Measurements from ENCODE around the gene PLA2G4B.
A peak's percentile ranks its signal among the peaks of the same experiment; 100 is the strongest.

Gene PLA2G4B

GRCh38 chr15:41809121-41809520 is 29.5 kb upstream of the PLA2G4B start:
- DNase-seq: no peak

GRCh38 chr15:41809526-41810220 is 29.0 kb upstream of the PLA2G4B start:
- DNase-seq: no peak

DNA sequence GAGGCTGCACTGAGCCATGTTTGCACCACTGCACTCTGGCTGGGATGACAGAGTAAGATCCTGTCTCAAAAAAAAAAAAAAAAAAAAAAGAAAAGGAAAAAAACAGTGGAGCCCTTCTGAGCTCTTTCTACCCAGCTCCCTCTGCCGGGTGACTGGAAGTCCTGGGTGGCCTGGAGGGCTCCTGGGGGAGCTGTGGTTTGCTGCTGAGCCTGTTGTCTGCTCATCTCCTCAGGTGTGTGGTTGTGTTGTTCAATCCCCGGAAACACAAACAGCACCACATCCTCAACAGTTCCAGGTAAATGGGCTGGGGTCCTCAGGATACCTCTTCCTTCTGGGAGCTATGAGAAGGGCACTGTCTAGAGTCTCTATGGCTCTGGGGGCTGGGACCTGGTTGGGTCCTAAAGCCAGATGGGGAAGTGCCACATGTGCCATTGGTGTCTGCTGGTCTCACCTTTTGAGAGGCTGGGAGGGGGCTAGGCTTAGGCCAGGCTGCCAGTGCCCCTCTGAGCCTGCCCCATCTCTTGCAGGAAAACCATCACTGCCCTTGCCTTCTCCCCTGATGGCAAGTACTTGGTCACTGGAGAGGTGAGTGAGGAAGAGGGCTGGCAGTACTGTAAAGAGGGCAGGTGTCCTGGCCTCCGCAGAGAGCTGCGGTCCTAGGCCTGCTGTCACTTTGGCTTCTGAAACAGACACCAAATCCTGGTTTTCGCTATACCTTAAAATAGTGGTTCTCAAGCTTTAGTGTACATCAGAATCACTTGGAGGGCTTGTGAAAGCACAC is 27.8 kb upstream of the PLA2G4B start:
- DNase-seq: no peak

GRCh38 chr15:41811432-41812195 is 27.0 kb upstream of the PLA2G4B start:
- DNase-seq: peak; percentile 41

GRCh38 chr15:41812820-41813375 is 25.7 kb upstream of the PLA2G4B start:
- DNase-seq: no peak

GRCh38 chr15:41813426-41813825 is 25.2 kb upstream of the PLA2G4B start:
- no peak for DNase-seq

DNA sequence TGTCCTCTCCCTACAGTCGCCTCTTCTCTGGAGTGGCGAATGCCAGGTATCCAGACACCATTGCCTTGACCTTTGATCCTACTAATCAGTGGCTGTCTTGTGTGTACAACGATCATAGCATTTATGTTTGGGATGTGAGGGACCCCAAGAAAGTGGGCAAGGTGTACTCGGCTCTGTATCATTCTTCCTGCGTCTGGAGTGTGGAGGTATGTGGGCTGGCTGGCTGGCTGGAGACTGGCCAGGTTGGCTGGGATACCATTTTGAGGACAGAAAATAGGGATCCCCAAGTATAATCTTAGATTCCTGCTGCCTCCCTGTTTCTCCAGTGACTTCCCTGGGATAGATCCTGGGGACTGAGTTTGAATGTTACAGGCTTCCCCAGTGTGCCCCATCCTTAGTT is 24.1 kb upstream of the PLA2G4B start:
- no peak for DNase-seq

DNA sequence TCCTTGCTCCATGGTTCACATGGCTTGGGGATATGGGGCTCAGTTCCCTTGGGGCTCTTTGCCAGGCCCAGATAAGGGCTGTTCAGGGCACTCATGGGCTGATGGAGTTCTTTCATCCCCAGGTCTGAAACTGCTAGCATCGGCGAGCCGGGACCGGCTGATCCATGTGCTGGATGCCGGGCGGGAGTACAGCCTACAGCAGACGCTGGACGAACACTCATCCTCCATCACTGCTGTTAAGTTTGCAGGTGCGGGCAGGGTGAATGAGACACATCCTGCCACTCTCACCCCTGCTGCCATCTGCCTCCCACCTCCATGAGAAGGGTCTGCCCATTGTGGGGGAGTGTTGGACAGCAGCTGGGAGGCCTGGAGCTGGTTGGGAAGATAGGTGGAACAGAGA is 21.9 kb upstream of the PLA2G4B start:
- no peak for DNase-seq

DNA sequence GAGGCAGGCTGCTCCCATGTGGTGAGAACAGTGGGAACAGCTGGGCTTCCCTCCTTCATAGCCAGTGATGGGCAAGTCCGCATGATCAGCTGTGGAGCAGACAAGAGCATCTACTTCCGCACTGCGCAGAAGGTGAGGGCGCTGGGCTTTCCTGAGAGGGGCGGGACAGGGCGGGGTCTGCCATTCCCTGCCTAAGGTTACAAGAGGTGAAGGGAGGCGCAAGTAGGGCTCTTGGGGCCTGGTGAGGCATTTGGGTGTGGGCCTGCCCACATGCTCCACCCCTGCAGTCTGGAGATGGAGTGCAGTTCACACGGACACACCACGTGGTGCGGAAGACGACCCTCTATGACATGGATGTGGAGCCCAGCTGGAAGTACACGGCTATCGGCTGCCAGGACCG is 21.3 kb upstream of the PLA2G4B start:
- no peak for DNase-seq

- DNase-seq: no peak
These were observed 20.9 kb upstream of the PLA2G4B start for GRCh38 chr15:41817781-41818180.

DNA sequence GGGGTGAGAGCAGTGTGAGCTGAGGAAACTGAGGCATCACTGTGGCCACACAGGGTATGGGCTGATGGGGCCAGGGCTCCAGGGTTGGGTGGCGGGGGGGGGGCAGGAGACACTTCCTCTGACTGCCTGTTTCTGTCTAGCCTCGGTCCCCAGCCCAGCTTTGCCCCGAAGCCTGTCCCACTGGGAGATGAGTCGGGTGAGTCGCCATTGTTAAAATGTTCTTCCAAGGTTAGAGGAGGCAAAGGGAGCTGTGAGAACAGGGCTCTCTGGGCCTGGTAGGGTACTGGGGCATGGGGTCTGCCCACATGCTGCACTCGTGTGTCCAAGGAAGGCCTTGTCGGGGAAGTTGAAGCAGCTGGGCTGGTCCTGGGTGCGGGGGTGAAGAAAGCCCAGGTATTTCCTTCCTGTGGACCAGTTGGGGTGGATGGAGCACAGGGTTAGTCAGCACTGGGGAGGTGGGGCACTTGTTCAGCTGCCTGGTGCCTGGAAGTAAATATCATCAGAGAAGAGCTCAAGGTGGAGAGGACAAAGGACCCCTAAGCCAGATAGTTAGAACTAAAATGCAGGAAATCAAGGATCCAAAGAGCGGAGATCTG is 19.1 kb upstream of the PLA2G4B start:
- no peak for DNase-seq

- no peak for DNase-seq
These were observed 17.7 kb upstream of the PLA2G4B start for GRCh38 chr15:41820791-41821423.

DNA sequence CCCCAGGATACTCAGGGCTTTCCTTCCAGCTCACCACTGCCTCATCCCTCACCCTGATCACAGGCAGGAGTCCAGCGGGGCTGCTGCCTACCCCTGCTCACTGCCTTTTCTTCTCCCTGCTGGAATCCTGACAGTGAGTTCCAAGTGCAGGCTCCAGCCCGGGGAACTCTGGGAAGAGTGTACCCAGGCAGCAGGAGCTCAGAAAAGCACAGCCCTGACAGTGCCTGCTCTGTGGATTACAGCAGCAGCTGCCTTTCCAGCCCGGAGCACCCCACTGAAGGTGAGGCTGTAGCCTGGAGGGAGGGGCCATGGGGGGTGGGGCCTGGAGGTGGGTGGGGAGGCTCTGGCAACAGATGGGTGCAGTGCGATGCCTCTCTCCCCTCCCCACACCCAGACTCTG is 16.8 kb upstream of the PLA2G4B start:
- DNase-seq: no peak

DNA sequence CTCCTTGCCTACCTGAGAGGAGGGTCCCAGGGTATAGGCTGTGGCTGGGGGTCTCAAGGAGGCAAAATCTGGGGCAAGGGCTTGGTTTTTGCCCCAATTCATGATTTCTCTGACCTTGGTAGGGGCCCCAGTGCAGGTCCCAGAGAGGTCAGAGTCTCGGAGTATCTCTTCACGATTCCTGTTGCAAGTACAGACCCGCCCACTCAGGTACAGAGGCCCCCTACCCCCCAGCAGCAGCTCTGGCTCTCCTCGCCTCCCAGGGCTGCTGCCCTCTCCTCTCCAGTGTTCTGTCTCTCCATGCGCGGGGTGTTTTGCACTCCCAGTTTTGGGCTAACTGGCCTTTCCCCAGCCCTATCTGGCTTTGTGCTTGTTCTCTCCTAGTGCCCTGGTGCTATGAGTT is 16.2 kb upstream of the PLA2G4B start:
- no peak for DNase-seq

DNA sequence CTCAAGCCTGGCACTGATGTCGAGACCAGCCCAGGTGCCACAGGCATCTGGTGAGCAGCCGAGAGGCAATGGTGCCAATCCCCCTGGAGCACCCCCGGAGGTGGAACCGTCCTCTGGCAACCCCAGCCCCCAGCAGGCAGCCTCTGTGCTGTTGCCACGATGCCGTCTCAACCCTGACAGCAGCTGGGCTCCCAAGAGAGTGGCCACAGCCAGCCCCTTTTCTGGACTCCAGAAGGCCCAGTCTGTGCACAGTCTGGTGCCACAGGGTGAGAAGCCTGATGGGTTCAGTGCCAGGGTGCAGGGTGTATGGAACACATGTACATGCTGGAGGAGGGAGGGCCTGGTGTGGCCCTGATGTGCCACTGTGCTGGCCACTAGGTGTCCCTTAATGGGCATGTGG is 15.7 kb upstream of the PLA2G4B start:
- no peak for DNase-seq

DNA sequence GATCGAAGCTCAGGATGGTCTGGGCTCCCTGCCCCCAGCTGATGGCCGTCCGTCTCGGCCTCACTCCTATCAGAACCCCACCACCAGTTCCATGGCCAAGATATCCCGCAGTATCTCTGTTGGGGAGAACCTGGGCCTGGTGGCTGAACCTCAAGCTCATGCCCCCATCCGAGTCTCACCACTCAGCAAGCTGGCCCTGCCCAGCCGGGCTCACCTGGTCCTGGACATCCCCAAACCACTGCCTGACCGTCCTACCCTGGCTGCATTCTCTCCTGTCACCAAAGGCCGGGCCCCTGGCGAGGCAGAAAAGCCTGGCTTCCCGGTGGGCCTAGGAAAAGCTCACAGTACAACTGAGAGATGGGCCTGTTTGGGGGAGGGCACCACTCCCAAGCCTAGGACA is 15.1 kb upstream of the PLA2G4B start:
- DNase-seq: no peak

GRCh38 chr15:41824062-41824745 is 14.4 kb upstream of the PLA2G4B start:
- no peak for DNase-seq

DNA sequence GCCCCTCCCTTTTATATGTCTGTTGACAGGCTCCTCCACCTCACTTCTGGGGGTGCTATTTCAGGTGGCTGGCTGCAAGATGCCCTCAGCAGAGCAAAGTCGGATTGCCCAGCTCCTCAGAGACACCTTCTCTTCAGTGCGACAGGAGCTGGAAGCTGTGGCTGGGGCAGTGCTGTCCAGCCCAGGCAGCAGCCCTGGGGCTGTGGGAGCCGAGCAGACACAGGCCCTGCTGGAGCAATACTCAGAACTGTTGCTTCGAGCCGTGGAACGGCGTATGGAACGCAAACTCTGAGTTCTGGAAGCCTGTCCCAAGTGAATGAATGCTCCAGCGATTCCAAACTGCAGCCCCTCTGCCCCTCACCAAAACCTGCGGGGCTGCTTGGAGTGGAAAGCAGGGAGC is 13.5 kb upstream of the PLA2G4B start:
- DNase-seq: no peak

DNA sequence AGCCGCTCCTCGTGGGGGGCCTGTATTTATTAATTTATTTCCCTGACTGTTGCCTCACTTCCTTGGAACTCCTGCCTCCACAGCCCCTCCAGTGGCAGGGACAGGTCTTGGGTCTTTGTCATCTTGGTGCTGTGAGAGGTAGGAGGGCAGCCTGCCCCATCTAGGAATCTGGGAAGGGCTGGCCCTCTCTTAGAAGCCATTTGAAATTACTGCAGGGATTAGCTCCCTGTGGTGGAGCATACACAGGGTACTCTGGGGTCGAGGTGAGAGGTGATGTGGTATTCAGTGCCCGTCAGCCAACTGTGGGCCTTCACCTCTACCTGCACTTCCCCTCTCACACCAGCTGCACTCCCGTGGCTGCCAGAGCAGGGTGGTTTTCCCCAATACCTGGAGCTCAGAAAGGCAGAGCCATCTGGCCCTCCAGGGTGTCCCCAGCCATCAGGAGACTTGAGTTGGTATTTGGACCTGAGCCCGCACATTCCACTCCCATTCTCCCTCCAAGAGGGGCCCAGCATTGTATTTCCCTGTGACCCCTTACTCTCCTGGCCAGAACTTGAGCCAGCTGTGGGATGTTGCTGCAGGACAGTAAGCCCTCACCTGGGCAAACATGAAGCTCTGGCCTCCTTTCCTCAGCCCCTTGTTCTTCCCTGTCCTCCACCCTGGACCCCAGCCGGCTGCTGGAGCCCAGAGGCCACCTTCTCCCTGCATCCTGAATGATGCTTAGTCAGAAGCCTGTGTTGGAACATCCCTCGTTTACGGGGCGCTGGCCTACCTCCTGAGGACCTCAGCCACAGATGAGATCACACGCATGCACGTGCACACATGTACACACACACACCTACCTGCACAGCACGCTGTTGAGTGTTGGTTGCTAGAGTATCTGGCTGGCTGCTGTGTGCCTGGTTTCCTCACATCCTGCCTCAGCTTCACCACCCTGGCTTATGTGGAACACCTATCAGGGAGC is 12.8 kb upstream of the PLA2G4B start:
- no peak for DNase-seq

GRCh38 chr15:41827290-41827879 is 11.3 kb upstream of the PLA2G4B start:
- peak; percentile 15 for DNase-seq

Data from NCI-H1105 (cell line).